A549 treated with dexamethasone at 1 μM for 4 hours (cell line): ENCODE data around the gene MATCAP1. TPM values are rescaled to one million over a fixed set of nuclear protein-coding genes. Genes with fewer than 3 reads are reported as not detected.

Experiments used
- total RNA-seq: library from RNA; stranded (reverse); fragments of 200-300 nt; extraction: Qiagen RNA extraction; gene quantifications from 5 replicates; pipeline ENCODE4 v1.2.3, GENCODE V29; 2022

Gene MATCAP1
- 4.4 to 8.0 TPM (median 6.2 TPM) in 5 replicates for total RNA-seq

GRCh38 chr16:67183627-67184452 lies at the start of gene MATCAP1:
MATCAP1 (minus strand) TSS chr16:67183963; CDS start chr16:67180610, 3,353 bp downstream.

GRCh38 chr16:67226804-67227566 lies 43.2 kb upstream of the MATCAP1 start, which contains the start of gene TMEM208:
TMEM208 (plus strand) TSS chr16:67227130; CDS start chr16:67227219, 89 bp downstream.

DNA sequence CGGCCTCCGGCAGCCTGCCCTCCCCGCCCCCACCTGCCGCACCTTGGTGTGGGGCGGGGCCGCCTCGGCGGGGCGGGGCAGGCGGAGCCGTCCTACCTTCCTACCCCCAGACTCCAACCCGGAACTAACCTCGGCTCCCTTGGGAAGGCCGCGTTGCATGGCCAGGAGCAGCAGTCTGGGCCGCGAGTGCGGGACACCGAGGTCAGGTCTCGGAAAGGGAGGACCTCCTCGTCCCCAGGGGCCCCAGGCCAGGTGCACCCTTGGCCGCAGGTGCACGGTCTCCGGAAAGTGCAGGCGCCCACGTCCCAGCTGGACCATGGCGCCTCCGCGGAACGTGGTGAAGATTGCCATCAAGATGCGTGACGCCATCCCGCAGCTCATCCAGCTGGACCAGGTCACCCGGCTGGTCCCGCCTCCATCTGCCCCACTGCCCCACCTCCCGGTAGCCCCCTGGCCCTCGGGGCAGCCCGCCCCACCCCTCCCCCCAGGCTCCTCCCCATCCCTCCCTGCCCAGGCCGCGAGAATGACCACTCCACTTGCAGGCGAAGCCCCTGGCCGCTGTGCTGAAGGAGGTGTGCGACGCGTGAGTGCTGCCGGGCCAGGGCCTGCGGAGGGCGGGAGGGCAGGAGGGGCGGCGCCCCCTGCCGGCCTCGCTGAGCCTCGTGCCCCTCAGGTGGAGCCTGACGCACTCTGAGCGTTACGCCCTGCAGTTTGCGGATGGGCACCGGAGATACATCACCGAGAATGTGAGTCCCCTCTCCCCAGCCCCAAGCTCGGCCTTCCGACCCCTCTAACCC lies 15.4 kb upstream of the MATCAP1 start, which contains the start of gene ELMO3:
ELMO3 (plus strand) TSS at position 121 of the 797 bp plus-strand sequence; CDS start at position 317, 196 bp downstream.

GRCh38 chr16:67191995-67192681 lies 8.4 kb upstream of the MATCAP1 start, which contains the start of gene E2F4:
E2F4 (plus strand) TSS chr16:67192155; CDS start chr16:67192228, 73 bp downstream.

GRCh38 chr16:67190041-67190440 lies 6.3 kb upstream of the MATCAP1 start, which contains the start of gene EXOC3L1:
EXOC3L1 (minus strand) TSS chr16:67190136; CDS start chr16:67189676, 460 bp downstream.

DNA sequence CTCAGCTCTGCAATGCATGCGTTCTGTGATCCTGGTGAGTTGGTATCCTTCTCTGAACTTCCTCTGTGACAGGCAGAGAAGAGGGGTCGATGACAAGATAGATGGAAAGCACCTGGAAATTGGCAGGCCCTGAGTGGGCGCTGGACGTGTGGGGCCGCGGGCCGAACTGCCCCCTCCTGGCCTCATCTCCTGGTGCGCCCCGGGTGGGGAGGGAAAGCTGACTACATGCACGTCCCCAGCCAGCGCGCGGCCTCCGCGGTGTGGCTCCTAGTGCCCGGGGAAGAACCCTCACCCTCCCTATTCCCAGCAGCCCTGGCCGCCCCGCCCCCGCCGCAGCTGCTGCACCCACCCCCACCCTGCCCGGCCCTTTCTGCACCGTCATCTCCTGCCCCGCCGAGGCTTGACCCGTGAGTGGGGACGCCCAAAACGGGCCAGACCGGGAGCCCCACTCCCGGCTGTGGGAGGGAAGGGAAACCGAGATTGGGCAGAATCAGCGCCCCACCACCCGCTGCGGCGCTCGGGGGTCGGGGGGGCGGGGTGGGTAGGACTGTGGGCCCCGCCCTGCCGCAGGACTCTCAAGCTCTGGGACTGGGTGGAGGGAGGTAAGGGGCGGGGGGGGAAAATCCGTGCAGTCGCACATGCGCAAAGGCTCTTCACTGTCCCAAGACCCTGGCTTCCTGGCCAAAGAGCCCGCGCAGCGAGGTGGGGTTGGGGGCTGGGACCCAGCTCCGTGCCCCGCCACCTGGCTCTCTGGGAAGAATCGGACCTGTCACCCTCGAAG lies 13.4 kb downstream of the MATCAP1 start, which contains the start of gene NOL3:
NOL3 (plus strand) TSS at position 371 of the 781 bp plus-strand sequence.

GRCh38 chr16:67164599-67165061 lies 19.1 kb downstream of the MATCAP1 start, which contains the start of gene HSF4:
HSF4 (plus strand) TSS chr16:67164745; CDS start chr16:67164812, 67 bp downstream.

DNA sequence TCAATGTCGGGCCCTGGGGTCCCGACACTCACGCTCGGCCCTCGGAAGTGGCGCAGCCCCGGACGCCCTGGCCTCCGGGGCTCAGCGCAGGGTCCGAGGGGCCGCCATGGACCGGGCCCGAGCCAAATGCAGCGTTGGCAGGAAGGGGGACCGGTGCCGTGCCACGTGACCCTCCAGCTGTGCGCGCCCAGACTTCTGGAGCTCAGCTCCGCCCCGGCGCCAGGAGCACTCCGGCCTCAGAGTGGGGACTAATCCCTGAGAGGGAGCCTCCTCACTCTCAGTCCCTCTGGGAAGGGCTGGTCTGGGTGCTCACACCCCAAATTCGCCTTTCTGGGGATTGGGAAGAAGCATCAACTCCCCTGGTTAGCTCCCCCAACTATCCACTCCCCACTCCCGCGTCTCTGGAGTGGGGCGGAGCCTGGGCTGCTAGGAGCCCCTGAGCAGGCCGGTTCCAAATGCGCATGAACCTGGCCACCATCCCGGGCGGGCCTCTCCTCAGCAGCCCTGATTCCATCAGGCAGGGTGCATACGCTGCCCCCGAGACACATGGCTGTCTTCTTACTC lies 32.8 kb downstream of the MATCAP1 start, which contains the start of gene B3GNT9:
B3GNT9 (minus strand) TSS at position 166 of the 564 bp plus-strand sequence. CDS start 513 bp downstream, outside the sequence.

Other genes starting within 250 kb of the MATCAP1 start
- gene CIAO2B, start 249.6 kb downstream of the MATCAP1 start, total RNA-seq: 146 to 179 TPM (median 172 TPM) in 5 replicates
- 31.4 to 42.9 TPM (median 38.4 TPM) in 5 replicates for gene CES2, start 248.4 kb downstream of the MATCAP1 start, total RNA-seq
- 2.0 to 3.0 TPM (median 2.6 TPM) in 5 replicates for gene CES3, start 222.7 kb downstream of the MATCAP1 start, total RNA-seq
- gene CES4A, start 195.4 kb downstream of the MATCAP1 start, total RNA-seq: 3.1 to 6.7 TPM (median 4.7 TPM) in 5 replicates
- gene CBFB, start 154.8 kb downstream of the MATCAP1 start, total RNA-seq: 54.0 to 76.9 TPM (median 70.6 TPM) in 5 replicates
- 24.4 to 28.0 TPM (median 26.4 TPM) in 5 replicates for gene PHAF1, start 74.0 kb downstream of the MATCAP1 start, total RNA-seq
- 7.6 to 11.4 TPM (median 9.6 TPM) in 5 replicates for gene B3GNT9, start 33.0 kb downstream of the MATCAP1 start, total RNA-seq
- gene TRADD, start 24.1 kb downstream of the MATCAP1 start, total RNA-seq: 16.3 to 19.9 TPM (median 17.7 TPM) in 5 replicates
- gene FBXL8, start 24.0 kb downstream of the MATCAP1 start, total RNA-seq: 4.8 to 9.2 TPM (median 6.8 TPM) in 5 replicates
- gene HSF4, start 19.2 kb downstream of the MATCAP1 start, total RNA-seq: 9.6 to 17.0 TPM (median 14.8 TPM) in 5 replicates
- 95.9 to 112 TPM (median 105 TPM) in 5 replicates for gene NOL3, start 13.4 kb downstream of the MATCAP1 start, total RNA-seq
- 0.05 to 0.21 TPM (median 0.06 TPM) in 5 replicates for gene EXOC3L1, start 6.2 kb upstream of the MATCAP1 start, total RNA-seq
- gene E2F4, start 8.2 kb upstream of the MATCAP1 start, total RNA-seq: 77.3 to 103 TPM (median 101 TPM) in 5 replicates
- gene ELMO3, start 15.2 kb upstream of the MATCAP1 start, total RNA-seq: 0.59 to 1.7 TPM (median 0.98 TPM) in 5 replicates
- 77.9 to 91.6 TPM (median 80.0 TPM) in 5 replicates for gene TMEM208, start 43.2 kb upstream of the MATCAP1 start, total RNA-seq
- gene FHOD1, start 63.5 kb upstream of the MATCAP1 start, total RNA-seq: 31.3 to 53.0 TPM (median 49.4 TPM) in 5 replicates
- gene SLC9A5, start 65.0 kb upstream of the MATCAP1 start, total RNA-seq: 0.87 to 1.7 TPM (median 1.4 TPM) in 5 replicates
- 10.1 to 14.2 TPM (median 12.5 TPM) in 5 replicates for gene PLEKHG4, start 95.6 kb upstream of the MATCAP1 start, total RNA-seq
- 0.11 to 0.47 TPM (median 0.34 TPM) in 5 replicates for gene KCTD19, start 142.8 kb upstream of the MATCAP1 start, total RNA-seq
- 0.11 to 0.14 TPM in 2 of 5 replicates, not detected in the others for gene LRRC36, start 142.9 kb upstream of the MATCAP1 start, total RNA-seq
- 9.2 to 13.3 TPM (median 12.4 TPM) in 5 replicates for gene TPPP3, start 209.5 kb upstream of the MATCAP1 start, total RNA-seq
- gene ZDHHC1, start 232.5 kb upstream of the MATCAP1 start, total RNA-seq: 4.6 to 7.4 TPM (median 5.5 TPM) in 5 replicates
- 1.6 to 3.3 TPM (median 2.4 TPM) in 5 replicates for gene HSD11B2, start 247.2 kb upstream of the MATCAP1 start, total RNA-seq